Hematopoietic multipotent progenitor cell treated with erythropoietin and hydrocortisone succinate and interleukin-3 and kit ligand, for 17 days (in vitro differentiated cells): ENCODE results near the gene CDK5R2.
A peak's percentile ranks its signal among the peaks of the same experiment; 100 is the strongest.
"Not testable (repeated sequence)": the region's sequence is repeated elsewhere in the genome, so short reads cannot be mapped to it uniquely, and the experiment has no call there.

Source experiments
- DNase-seq: peaks from one replicate; pipeline ENCODE4 v3.0.0-alpha.2; 2015; ENCODE audit warnings: low spot score

CDK5R2 gene

GRCh38 chr2:218959141-218959731 is at the start of gene CDK5R2:
TSS of gene CDK5R2 (plus strand) at chr2:218959666. CDS start at chr2:218959821, 155 bp downstream.
- peak; percentile 9 for DNase-seq

GRCh38 chr2:218910741-218911140 is 48.7 kb upstream of the CDK5R2 start:
- DNase-seq: no peak

GRCh38 chr2:218920504-218920903 is 39.0 kb upstream of the CDK5R2 start:
- DNase-seq: no peak

GRCh38 chr2:218924757-218925156 is 34.7 kb upstream of the CDK5R2 start:
- no peak for DNase-seq

- no peak for DNase-seq
These were observed 34.0 kb upstream of the CDK5R2 start for GRCh38 chr2:218925434-218925833.

GRCh38 chr2:218927422-218927821 is 32.0 kb upstream of the CDK5R2 start:
- DNase-seq: no peak

GRCh38 chr2:218927876-218928275 is 31.6 kb upstream of the CDK5R2 start:
- DNase-seq: no peak

GRCh38 chr2:218930488-218930887 is 29.0 kb upstream of the CDK5R2 start:
- DNase-seq: not testable (repeated sequence)

- DNase-seq: not testable (repeated sequence)
These were observed 27.7 kb upstream of the CDK5R2 start for GRCh38 chr2:218931751-218932150.

GRCh38 chr2:218944759-218945404 is 14.6 kb upstream of the CDK5R2 start:
- no peak for DNase-seq

- DNase-seq: no peak
These were observed 12.8 kb upstream of the CDK5R2 start for GRCh38 chr2:218946621-218947020.

GRCh38 chr2:218952160-218952559 is 7.3 kb upstream of the CDK5R2 start:
- no peak for DNase-seq

GRCh38 chr2:218953366-218953954 is 6.0 kb upstream of the CDK5R2 start:
- no peak for DNase-seq

- DNase-seq: no peak
These were observed 4.7 kb upstream of the CDK5R2 start for GRCh38 chr2:218954541-218955300.

- no peak for DNase-seq
These were observed 3.4 kb upstream of the CDK5R2 start for GRCh38 chr2:218956039-218956438.

- no peak for DNase-seq
These were observed 1.8 kb upstream of the CDK5R2 start for GRCh38 chr2:218957671-218958070.

- DNase-seq: no peak
These were observed 1.2 kb upstream of the CDK5R2 start for GRCh38 chr2:218958276-218958675.

GRCh38 chr2:218959761-218960308 is 369 bp downstream of the CDK5R2 start:
- no peak for DNase-seq

- DNase-seq: no peak
These were observed 1.1 kb downstream of the CDK5R2 start for GRCh38 chr2:218960309-218961165.

- DNase-seq: no peak
These were observed 1.8 kb downstream of the CDK5R2 start for GRCh38 chr2:218961229-218961628.
